ENCODE results near the gene POTEH. TPM values are rescaled to one million over a fixed set of nuclear protein-coding genes. Genes with fewer than 3 reads are reported as not detected.
"Not testable (repeated sequence)": the region's sequence is repeated elsewhere in the genome, so short reads cannot be mapped to it uniquely, and the experiment has no call there.

POTEH gene
- total and polyA plus RNA-seq, 4 donors, result not detected

- ATAC-seq (ENCODE audit: low FRiP score); H3K4me3 ChIP-seq (ENCODE audit: low read length in 2 of 2); H3K27me3 ChIP-seq (ENCODE audit: control insufficient read depth in 1 of 2, insufficient read depth in 2 of 2, low read length in 1 of 2); intact Hi-C loops (cut with DNase I); H3K4me1 ChIP-seq (ENCODE audit: control insufficient read depth in 1 of 2, insufficient read depth in 2 of 2, low read length in 2 of 2); H3K36me3 ChIP-seq (ENCODE audit: control insufficient read depth in 1 of 2, insufficient read depth in 2 of 2, low read length in 1 of 2); H3K27ac ChIP-seq (ENCODE audit: low read depth in 1 of 2, low read length in 2 of 2); H3K9me3 ChIP-seq (ENCODE audit: control insufficient read depth, low read length): not testable (repeated sequence)
- 66% methylated on average over 30 to 35 of the region's 41 CpGs for WGBS, 2 donors
- peak; percentile 48 to 70 for DNase-seq
Observed at GRCh38 chr22:15749181-15749970, 59.5 kb downstream of the POTEH start.

GRCh38 chr22:15759443-15760097, 69.7 kb downstream of the POTEH start:
- 88 to 92% methylated on average over 11 to 15 of the region's 28 CpGs for WGBS, 2 donors
- peak; percentile 32 to 42 for DNase-seq
- H3K4me1 ChIP-seq (ENCODE audit: control insufficient read depth in 1 of 2, insufficient read depth in 2 of 2, low read length in 2 of 2); H3K4me3 ChIP-seq (ENCODE audit: low read length in 2 of 2); intact Hi-C loops (cut with DNase I); H3K36me3 ChIP-seq (ENCODE audit: control insufficient read depth in 1 of 2, insufficient read depth in 2 of 2, low read length in 1 of 2); H3K9me3 ChIP-seq (ENCODE audit: control insufficient read depth, low read length); H3K27ac ChIP-seq (ENCODE audit: low read depth in 1 of 2, low read length in 2 of 2); H3K27me3 ChIP-seq (ENCODE audit: control insufficient read depth in 1 of 2, insufficient read depth in 2 of 2, low read length in 1 of 2); ATAC-seq (ENCODE audit: low FRiP score): not testable (repeated sequence)

GRCh38 chr22:15760388-15761150, 70.7 kb downstream of the POTEH start:
- ATAC-seq (ENCODE audit: low FRiP score); H3K4me3 ChIP-seq (ENCODE audit: low read length in 2 of 2); H3K4me1 ChIP-seq (ENCODE audit: control insufficient read depth in 1 of 2, insufficient read depth in 2 of 2, low read length in 2 of 2); H3K9me3 ChIP-seq (ENCODE audit: control insufficient read depth, low read length); intact Hi-C loops (cut with DNase I); H3K27ac ChIP-seq (ENCODE audit: low read depth in 1 of 2, low read length in 2 of 2); H3K36me3 ChIP-seq (ENCODE audit: control insufficient read depth in 1 of 2, insufficient read depth in 2 of 2, low read length in 1 of 2); H3K27me3 ChIP-seq (ENCODE audit: control insufficient read depth in 1 of 2, insufficient read depth in 2 of 2, low read length in 1 of 2): not testable (repeated sequence)
- 88 to 94% methylated on average over 12 to 19 of the region's 44 CpGs for WGBS, 2 donors
- DNase-seq, result peak in 1 of 2 donors; percentile 36

- DNase-seq, result peak; percentile 43 to 62
- 86 to 88% methylated on average over 22 to 26 of the region's 30 CpGs for WGBS, 2 donors
- H3K27ac ChIP-seq (ENCODE audit: low read depth in 1 of 2, low read length in 2 of 2); H3K27me3 ChIP-seq (ENCODE audit: control insufficient read depth in 1 of 2, insufficient read depth in 2 of 2, low read length in 1 of 2); intact Hi-C loops (cut with DNase I); H3K4me1 ChIP-seq (ENCODE audit: control insufficient read depth in 1 of 2, insufficient read depth in 2 of 2, low read length in 2 of 2); H3K36me3 ChIP-seq (ENCODE audit: control insufficient read depth in 1 of 2, insufficient read depth in 2 of 2, low read length in 1 of 2); H3K9me3 ChIP-seq (ENCODE audit: control insufficient read depth, low read length); H3K4me3 ChIP-seq (ENCODE audit: low read length in 2 of 2): not testable (repeated sequence)
- ATAC-seq (ENCODE audit: low FRiP score), result peak; percentile 78
Observed at GRCh38 chr22:15761151-15761777, 71.4 kb downstream of the POTEH start.

- H3K9me3 ChIP-seq (ENCODE audit: control insufficient read depth, low read length); DNase-seq; H3K27me3 ChIP-seq (ENCODE audit: control insufficient read depth in 1 of 2, insufficient read depth in 2 of 2, low read length in 1 of 2); H3K36me3 ChIP-seq (ENCODE audit: control insufficient read depth in 1 of 2, insufficient read depth in 2 of 2, low read length in 1 of 2); H3K27ac ChIP-seq (ENCODE audit: low read depth in 1 of 2, low read length in 2 of 2); H3K4me3 ChIP-seq (ENCODE audit: low read length in 2 of 2); ATAC-seq (ENCODE audit: low FRiP score); intact Hi-C loops (cut with DNase I); H3K4me1 ChIP-seq (ENCODE audit: control insufficient read depth in 1 of 2, insufficient read depth in 2 of 2, low read length in 2 of 2): not testable (repeated sequence)
- no CpG with 5 or more reads among the region's 1 CpG for WGBS, 2 donors
Observed at GRCh38 chr22:15763559-15763958, 73.7 kb downstream of the POTEH start.

Other genes with a start within 250 kb of the POTEH start
- not detected for gene OR11H1, start 161.8 kb upstream of the POTEH start, total RNA-seq
- gene OR11H1, start 161.8 kb upstream of the POTEH start, polyA plus RNA-seq, result not detected

Data from aorta (tissue), 5 donors.